K562 (cell line): ENCODE measurements around the gene RPS17.

Experiments
- EZH2 ChIP-seq: IDR thresholded peaks from 2 replicates; pipeline ENCODE4 v1.6.1; 2012; ENCODE audit warnings: low read depth, mild to moderate bottlenecking, inconsistent platforms, low read length, borderline replicate concordance
- IRF2 ChIP-seq: sonication (generic); formaldehyde crosslinking; IDR thresholded peaks from 2 replicates; pipeline ENCODE4 v1.8.1; 2022; ENCODE audit warnings: mild to moderate bottlenecking, missing genetic modification reagents
- MYC ChIP-seq, 2 experiments: fragments of 250-450 bp in 1 of 2; sonication (Bioruptor Pico) in 1 of 2; IDR thresholded peaks; 2 replicates each; pipeline versions ENCODE4 v1.5.1 to v1.6.1; 2012 to 2021; ENCODE audit warnings: low read depth in 2 of 2, borderline replicate concordance in 1 of 2, improper control_type of control experiment in 1 of 2, low read length in 1 of 2, mild to moderate bottlenecking in 1 of 2, moderate library complexity in 1 of 2
- ZNF253 ChIP-seq: fragments of 250-450 bp; sonication (Bioruptor Pico); conservative IDR thresholded peaks from 2 replicates; pipeline ENCODE4 v1.6.1; 2021; ENCODE audit warnings: mild to moderate bottlenecking

DNA sequence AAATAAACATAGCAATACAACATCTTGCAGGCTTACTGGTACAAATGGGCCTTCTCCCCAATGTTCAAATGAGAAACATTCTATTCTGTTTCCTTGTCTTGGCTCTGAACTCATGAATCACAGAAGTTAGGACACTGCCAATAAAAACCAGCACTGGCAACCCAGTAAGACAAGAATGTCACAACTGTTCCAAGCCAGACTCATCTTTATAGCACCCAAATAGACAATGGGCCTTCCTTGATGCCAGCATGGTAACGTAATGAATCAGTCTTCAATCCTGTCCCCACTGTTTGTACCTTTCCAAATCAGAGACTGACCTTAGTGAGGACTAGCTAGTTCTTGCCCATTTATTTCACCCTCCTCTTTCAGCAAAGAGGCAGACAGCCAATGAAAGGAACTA lies 14.1 kb upstream of the RPS17 start:
- TF ChIP-seq EZH2: no peak
- TF ChIP-seq MYC (IDR thresholded peaks at IDR 0.05; ENCODE audit: low read depth, low read length): no peak
- TF ChIP-seq MYC (CRISPR knock-in tag; IDR thresholded peaks at IDR 0.05; ENCODE audit: borderline replicate concordance, low read depth): no peak
- TF ChIP-seq ZNF253 (CRISPR knock-in tag): no peak
- no peak for TF ChIP-seq IRF2
